ENCODE measurements around the gene NHLRC2.

Gene NHLRC2

GRCh38 chr10:113865901-113866300 lies 11.4 kb downstream of the NHLRC2 start:
- DNase-seq (ENCODE audit: low read depth) = no peak

GRCh38 chr10:113866551-113867394 lies 12.3 kb downstream of the NHLRC2 start:
- no peak for DNase-seq (ENCODE audit: low read depth)

GRCh38 chr10:113867904-113868303 lies 13.4 kb downstream of the NHLRC2 start:
- no peak for DNase-seq (ENCODE audit: low read depth)

- no peak for DNase-seq (ENCODE audit: low read depth)
These were observed 15.3 kb downstream of the NHLRC2 start for GRCh38 chr10:113869789-113870188.

- no peak for DNase-seq (ENCODE audit: low read depth)
These were observed 17.9 kb downstream of the NHLRC2 start for GRCh38 chr10:113872139-113873030.

GRCh38 chr10:113875212-113875611 lies 20.8 kb downstream of the NHLRC2 start:
- no peak for DNase-seq (ENCODE audit: low read depth)

- no peak for DNase-seq (ENCODE audit: low read depth)
These were observed 22.0 kb downstream of the NHLRC2 start for GRCh38 chr10:113876461-113876860.

- no peak for DNase-seq (ENCODE audit: low read depth)
These were observed 25.2 kb downstream of the NHLRC2 start for GRCh38 chr10:113879691-113880090.

GRCh38 chr10:113880236-113880635 lies 25.8 kb downstream of the NHLRC2 start:
- no peak for DNase-seq (ENCODE audit: low read depth)

GRCh38 chr10:113882240-113882639 lies 27.8 kb downstream of the NHLRC2 start:
- DNase-seq (ENCODE audit: low read depth) = no peak

- no peak for DNase-seq (ENCODE audit: low read depth)
These were observed 35.5 kb downstream of the NHLRC2 start for GRCh38 chr10:113889911-113890310.

GRCh38 chr10:113890769-113891168 lies 36.3 kb downstream of the NHLRC2 start:
- DNase-seq (ENCODE audit: low read depth) = no peak

GRCh38 chr10:113891476-113891875 lies 37.0 kb downstream of the NHLRC2 start:
- no peak for DNase-seq (ENCODE audit: low read depth)

- no peak for DNase-seq (ENCODE audit: low read depth)
These were observed 39.1 kb downstream of the NHLRC2 start for GRCh38 chr10:113893570-113893969.

- DNase-seq (ENCODE audit: low read depth) = no peak
These were observed 40.1 kb downstream of the NHLRC2 start for GRCh38 chr10:113894581-113894980.

GRCh38 chr10:113895018-113895417 lies 40.6 kb downstream of the NHLRC2 start:
- DNase-seq (ENCODE audit: low read depth) = no peak

GRCh38 chr10:113897693-113898618 lies 43.5 kb downstream of the NHLRC2 start:
- DNase-seq (ENCODE audit: low read depth) = no peak

GRCh38 chr10:113899952-113900598 lies 45.6 kb downstream of the NHLRC2 start:
- DNase-seq (ENCODE audit: low read depth) = no peak

GRCh38 chr10:113905756-113906155 lies 51.3 kb downstream of the NHLRC2 start:
- DNase-seq (ENCODE audit: low read depth) = no peak

- DNase-seq (ENCODE audit: low read depth) = no peak
These were observed 52.7 kb downstream of the NHLRC2 start for GRCh38 chr10:113907166-113907565.

GRCh38 chr10:113908236-113908635 lies 53.8 kb downstream of the NHLRC2 start:
- DNase-seq (ENCODE audit: low read depth) = no peak
